Measurements from ENCODE around the gene MYH10.

GRCh38 chr17:8558144-8558543 is 72.4 kb downstream of the MYH10 start:
- TF ChIP-seq CTCF (IDR thresholded peaks at IDR 0.05) (no peak), EP300 (IDR thresholded peaks at IDR 0.05) (no peak), POLR2A (IDR thresholded peaks at IDR 0.05) (no peak)

All from ovary (tissue), 3 donors.